Epithelial cell of proximal tubule (primary cell): ENCODE measurements around the gene CDAN1. TPM values are rescaled to one million over a fixed set of nuclear protein-coding genes. Genes with fewer than 3 reads are reported as not detected.

ENCODE experiments used
- DNase-seq: peaks from one replicate; pipeline ENCODE4 v3.0.0-alpha.2; 2011; ENCODE audit warnings: low read depth
- H3K4me3 ChIP-seq: 2 replicates; pipeline ENCODE4 v1.5.1; 2011; ENCODE audit warnings: low read depth, mild to moderate bottlenecking, low read length
- CTCF ChIP-seq: conservative IDR thresholded peaks from 2 replicates; pipeline ENCODE4 v1.5.1; 2012; ENCODE audit warnings: low read depth, mild to moderate bottlenecking, low read length
- total RNA-seq: library from RNA; depleted of rRNA; stranded (reverse); fragments of >200 nt; gene quantifications from 2 replicates; pipeline ENCODE4 v1.2.3, GENCODE V29; 2015

The CDAN1 gene
- total RNA-seq, 1 donor from 2014 or later: 16.4 TPM

- TF ChIP-seq CTCF: no peak
- no peak for DNase-seq
- H3K4me3 ChIP-seq: no peak overlapping the region
Observed at GRCh38 chr15:42760759-42761158, 23.8 kb upstream of the CDAN1 start.

DNA sequence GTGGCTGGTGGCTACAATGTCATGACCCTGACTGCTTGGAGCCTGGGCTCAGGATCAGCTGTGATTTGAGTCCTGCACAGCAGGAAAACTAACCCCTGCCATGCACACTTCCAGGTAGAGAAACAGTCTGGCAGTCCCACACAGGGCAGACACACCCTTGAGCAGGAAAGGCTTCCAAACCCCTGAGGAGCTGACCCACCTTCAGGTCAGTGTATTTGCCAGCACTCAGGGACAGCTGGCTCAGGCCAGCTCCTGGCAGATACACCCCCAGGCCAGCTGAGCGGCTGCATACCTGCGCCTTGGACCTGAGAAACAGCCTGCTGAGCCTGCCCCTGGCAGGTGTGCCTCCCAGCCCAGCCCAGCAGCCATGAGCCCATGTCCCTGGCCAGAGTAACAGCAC lies 22.2 kb upstream of the CDAN1 start:
- H3K4me3 ChIP-seq: no peak overlapping the region
- TF ChIP-seq CTCF: no peak
- no peak for DNase-seq

DNA sequence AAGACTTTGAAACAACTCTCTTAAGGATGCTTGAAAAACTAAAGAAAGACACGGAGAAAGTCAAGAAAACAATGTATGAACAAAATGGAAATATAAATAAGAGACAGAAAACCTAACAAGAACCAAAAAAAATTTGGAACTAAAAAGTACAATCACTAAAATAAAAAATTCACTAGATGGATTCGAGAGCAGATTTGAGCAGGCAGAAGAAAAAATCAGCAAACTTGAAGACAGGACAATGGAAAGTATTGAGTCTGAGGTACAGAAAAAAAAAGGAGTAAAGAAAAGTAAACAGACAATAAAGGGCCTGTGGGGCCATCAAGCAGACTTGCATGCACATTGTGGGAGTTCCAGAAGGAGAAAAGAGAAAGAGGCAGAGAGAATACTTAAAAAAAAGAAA lies 13.4 kb upstream of the CDAN1 start:
- no peak for DNase-seq
- no peak overlapping the region for H3K4me3 ChIP-seq
- TF ChIP-seq CTCF: no peak

- no peak for DNase-seq
- no peak for TF ChIP-seq CTCF
- no peak overlapping the region for H3K4me3 ChIP-seq
Observed at GRCh38 chr15:42749266-42749665, 12.3 kb upstream of the CDAN1 start.

DNA sequence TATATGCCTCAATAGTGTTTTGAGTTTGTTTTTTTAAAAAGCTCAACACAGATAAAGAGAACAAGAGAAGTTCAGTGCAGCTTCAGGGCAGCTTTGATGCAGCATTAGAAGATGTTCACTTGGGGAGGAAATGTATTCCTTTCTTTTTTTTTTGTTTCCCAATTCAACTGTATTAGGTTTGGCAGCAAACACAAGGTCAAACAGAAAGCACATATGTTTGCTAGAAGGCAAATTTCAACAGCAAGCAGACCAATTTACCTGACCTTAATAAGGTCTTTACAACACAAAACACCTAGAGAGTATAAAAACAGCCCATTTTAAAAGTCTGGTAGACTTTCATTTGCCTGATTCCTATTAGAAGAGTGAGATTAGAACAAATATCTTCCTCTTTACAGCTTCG lies 7.3 kb upstream of the CDAN1 start:
- no peak for DNase-seq
- H3K4me3 ChIP-seq: no peak overlapping the region
- no peak for TF ChIP-seq CTCF

GRCh38 chr15:42742149-42742548 lies 5.2 kb upstream of the CDAN1 start:
- no peak for TF ChIP-seq CTCF
- H3K4me3 ChIP-seq: no peak overlapping the region
- DNase-seq: no peak

GRCh38 chr15:42741710-42742109 lies 4.8 kb upstream of the CDAN1 start:
- no peak for DNase-seq
- H3K4me3 ChIP-seq: no peak overlapping the region
- no peak for TF ChIP-seq CTCF
